Measurements from ENCODE around the gene CAPN15.

The CAPN15 gene

DNA sequence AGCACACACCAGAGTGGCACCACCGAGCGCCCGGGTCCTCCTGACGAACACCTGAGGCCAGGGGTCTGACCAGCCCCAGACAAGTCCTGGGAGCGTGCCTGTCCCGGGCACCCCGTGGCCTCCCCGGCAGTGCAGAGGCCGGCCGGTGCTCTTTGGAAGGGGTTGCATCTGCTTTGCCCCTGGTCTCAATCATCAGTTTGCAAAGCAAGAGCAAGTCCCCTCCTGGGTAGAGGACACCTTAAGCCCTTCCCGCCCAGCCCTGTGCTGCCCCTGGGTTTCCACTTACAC is 11.6 kb upstream of the CAPN15 start:
- DNase-seq (ENCODE audit: low read depth): no peak
- in situ Hi-C loops (cut with HindIII; ENCODE audit: low sequenced_read_pairs): no loop called here
- H3K4me3 ChIP-seq (ENCODE audit: low read depth, low read length): no peak overlapping the region
- TF ChIP-seq, protein P1, sequence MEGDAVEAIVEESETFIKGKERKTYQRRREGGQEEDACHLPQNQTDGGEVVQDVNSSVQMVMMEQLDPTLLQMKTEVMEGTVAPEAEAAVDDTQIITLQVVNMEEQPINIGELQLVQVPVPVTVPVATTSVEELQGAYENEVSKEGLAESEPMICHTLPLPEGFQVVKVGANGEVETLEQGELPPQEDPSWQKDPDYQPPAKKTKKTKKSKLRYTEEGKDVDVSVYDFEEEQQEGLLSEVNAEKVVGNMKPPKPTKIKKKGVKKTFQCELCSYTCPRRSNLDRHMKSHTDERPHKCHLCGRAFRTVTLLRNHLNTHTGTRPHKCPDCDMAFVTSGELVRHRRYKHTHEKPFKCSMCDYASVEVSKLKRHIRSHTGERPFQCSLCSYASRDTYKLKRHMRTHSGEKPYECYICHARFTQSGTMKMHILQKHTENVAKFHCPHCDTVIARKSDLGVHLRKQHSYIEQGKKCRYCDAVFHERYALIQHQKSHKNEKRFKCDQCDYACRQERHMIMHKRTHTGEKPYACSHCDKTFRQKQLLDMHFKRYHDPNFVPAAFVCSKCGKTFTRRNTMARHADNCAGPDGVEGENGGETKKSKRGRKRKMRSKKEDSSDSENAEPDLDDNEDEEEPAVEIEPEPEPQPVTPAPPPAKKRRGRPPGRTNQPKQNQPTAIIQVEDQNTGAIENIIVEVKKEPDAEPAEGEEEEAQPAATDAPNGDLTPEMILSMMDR (IDR thresholded peaks at IDR 0.05; ENCODE audit: low read depth, low read length, missing control alignments): no peak

GRCh38 chr16:516301-516700 is 11.2 kb upstream of the CAPN15 start:
- no peak overlapping the region for H3K4me3 ChIP-seq (ENCODE audit: low read depth, low read length)
- TF ChIP-seq, protein P1 (IDR thresholded peaks at IDR 0.05; ENCODE audit: low read depth, low read length, missing control alignments): no peak
- no peak for DNase-seq (ENCODE audit: low read depth)
- in situ Hi-C loops (cut with HindIII; ENCODE audit: low sequenced_read_pairs): no loop called here

DNA sequence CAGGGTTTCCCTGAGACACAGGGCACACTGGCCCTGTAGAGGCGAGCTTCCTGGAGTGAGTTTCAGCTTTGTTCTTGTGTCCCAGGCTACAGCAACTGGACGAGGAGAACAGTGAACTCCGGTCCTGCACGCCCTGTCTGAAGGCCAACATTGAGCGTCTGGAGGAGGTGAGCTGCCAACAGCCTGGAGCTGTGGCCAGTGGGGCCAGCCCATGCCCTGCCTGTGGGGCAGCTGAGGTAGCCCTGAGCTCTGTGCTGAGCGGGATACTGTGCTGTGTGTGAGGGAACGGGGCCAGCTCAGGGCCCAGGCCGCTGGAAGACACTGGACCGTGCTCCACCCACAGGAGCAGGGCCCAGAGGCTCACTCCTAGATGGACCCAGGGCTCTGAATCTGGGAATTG is 8.7 kb upstream of the CAPN15 start:
- no peak for DNase-seq (ENCODE audit: low read depth)
- in situ Hi-C loops (cut with HindIII; ENCODE audit: low sequenced_read_pairs): no loop called here
- TF ChIP-seq, protein P1 (IDR thresholded peaks at IDR 0.05; ENCODE audit: low read depth, low read length, missing control alignments): no peak
- no peak overlapping the region for H3K4me3 ChIP-seq (ENCODE audit: low read depth, low read length)

- TF ChIP-seq, protein P1 (IDR thresholded peaks at IDR 0.05; ENCODE audit: low read depth, low read length, missing control alignments): no peak
- no peak overlapping the region for H3K4me3 ChIP-seq (ENCODE audit: low read depth, low read length)
- in situ Hi-C loops (cut with HindIII; ENCODE audit: low sequenced_read_pairs): no loop called here
- DNase-seq (ENCODE audit: low read depth): no peak
Observed at GRCh38 chr16:519425-519824, 8.1 kb upstream of the CAPN15 start.

DNA sequence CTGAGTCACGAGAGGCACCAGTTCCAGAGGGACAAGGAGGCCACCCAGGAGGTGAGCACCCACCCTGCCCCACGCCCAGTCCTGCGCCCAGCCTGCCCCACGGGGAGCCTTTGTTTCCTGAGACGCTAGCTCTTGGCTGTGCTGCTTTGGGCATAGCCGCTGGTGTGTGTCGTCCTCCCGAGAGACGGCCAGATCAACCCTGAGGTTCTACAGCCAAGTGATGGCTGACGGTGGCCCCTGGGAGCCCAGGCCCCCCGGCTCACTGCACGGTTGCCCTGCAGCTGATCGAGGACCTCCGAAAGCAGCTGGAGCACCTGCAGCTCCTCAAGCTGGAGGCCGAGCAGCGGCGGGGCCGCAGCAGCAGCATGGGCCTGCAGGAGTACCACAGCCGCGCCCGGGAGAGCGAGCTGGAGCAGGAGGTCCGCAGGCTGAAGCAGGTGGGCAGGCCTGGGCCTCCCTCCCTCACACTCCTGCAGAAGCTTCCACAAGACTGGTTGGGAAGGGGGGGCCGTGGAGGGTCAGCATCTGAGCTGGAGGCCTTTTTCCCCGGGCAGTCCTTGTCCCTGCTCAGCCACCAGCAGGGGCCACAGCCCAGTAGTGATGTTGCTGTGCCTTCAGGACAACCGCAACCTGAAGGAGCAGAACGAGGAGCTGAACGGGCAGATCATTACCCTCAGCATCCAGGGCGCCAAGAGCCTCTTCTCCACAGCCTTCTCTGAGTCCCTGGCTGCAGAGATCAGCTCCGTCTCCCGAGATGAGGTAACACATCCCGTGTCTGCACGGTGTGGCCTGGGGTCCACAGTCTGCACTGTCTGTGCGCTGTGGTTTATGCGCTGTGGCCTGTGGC is 7.4 kb upstream of the CAPN15 start:
- no peak overlapping the region for H3K4me3 ChIP-seq (ENCODE audit: low read depth, low read length)
- in situ Hi-C loops (cut with HindIII; ENCODE audit: low sequenced_read_pairs): no loop called here
- TF ChIP-seq, protein P1 (IDR thresholded peaks at IDR 0.05; ENCODE audit: low read depth, low read length, missing control alignments): no peak
- DNase-seq (ENCODE audit: low read depth): no peak

GRCh38 chr16:520847-521246 is 6.7 kb upstream of the CAPN15 start:
- in situ Hi-C loops (cut with HindIII; ENCODE audit: low sequenced_read_pairs): no loop called here
- no peak overlapping the region for H3K4me3 ChIP-seq (ENCODE audit: low read depth, low read length)
- DNase-seq (ENCODE audit: low read depth): no peak

More at GRCh38 chr16:520847-521246, 6.7 kb upstream of the CAPN15 start:
- TF ChIP-seq, protein P1 (IDR thresholded peaks at IDR 0.05; ENCODE audit: low read depth, low read length, missing control alignments): no peak
